Stimulated activated CD8-positive, alpha-beta memory T cell treated with anti-CD3 and anti-CD28 coated beads, Interleukin-7, amount 100 ng/mL, for 4 hours (primary cell): ENCODE data around the gene KLC1.

Source experiments
- DNase-seq, 2 donors: peaks; one replicate each; pipeline ENCODE4 v3.0.0-alpha.2; 2020; ENCODE audit warnings: low read depth in 2 of 2

KLC1 gene

DNA sequence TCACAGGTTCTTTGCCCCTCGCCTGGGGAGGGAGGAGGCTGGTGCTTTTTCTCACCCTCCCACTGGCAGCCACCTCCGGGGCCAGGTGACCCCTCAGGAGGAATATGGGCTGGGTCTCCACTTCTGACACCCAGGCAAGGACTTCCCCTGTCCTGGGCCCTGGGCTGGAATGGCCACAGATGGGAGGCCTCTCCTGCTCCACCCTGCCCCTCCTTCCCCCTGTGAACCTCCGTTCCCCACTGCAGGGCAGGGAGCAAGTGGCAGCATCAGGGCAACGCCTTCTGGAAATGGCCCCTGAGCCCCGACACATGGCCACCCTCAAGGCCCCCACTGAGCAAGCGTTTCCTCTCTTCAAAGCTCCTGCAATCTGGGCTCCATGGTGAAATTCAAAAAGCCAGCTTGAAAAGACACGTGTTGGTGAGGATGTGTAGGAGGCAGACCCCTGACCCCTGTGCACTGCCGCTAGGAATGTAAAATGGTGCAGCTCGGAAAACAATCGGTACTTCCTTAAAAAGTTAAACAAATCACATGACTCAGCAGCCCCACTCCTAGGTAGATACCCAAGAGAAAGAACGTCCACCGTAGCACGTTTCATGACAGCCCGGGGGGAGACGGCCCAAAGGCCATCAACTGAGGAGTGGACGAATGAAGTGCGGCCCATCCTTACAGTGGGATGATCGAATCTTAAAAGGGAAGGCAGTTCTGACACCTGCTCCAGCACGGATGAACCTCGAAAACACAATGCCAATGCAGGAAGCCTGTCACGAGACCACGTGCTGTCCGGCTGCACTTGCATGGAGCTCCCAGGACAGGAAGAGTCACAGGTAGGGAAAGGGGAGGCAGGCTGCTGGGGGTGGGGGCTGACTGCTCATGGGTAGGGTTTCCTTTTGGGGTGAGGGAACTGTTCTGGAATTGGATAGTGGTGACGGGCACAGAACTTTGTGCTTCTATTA lies 74.7 kb downstream of the KLC1 start:
- no peak for DNase-seq

DNA sequence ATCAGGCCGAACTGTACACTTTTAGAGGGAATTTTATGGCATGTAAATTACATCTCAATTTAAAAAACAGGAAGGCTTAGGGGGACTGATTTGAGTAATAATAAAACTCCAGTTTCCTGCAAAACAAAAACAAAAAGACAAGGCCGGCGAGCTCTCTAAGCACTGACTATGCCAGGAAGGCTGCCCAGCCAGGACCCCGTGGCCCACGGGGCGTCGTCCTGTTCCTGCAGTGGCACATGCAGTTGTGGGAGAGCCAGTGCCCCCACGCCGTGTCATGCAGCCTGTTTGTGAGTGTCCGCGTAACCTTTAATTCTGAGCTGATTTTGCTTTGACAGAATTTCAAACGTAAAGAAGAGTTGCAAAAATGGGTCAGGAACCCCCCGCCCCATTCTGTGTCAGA lies 75.7 kb downstream of the KLC1 start:
- no peak for DNase-seq

DNA sequence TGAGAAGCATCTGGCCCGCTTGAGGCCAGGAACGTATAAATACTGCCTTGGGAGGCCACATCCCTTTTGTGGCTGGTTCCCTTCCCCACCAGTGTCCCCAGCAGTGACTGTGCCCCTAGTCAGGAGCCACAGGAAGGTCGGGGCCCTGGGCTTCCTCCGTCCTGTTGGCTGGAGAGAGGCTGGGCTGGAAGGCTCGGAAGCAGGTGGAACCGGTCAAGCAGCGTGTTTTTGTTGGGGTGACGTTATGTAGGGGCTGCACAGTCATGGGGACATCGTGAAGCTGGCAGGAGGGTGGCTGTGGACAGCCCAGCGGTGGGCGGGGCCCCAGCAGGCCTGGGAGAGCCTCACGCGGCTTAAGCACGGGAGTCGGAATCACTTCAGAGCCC lies 76.1 kb downstream of the KLC1 start:
- DNase-seq, result no peak

DNA sequence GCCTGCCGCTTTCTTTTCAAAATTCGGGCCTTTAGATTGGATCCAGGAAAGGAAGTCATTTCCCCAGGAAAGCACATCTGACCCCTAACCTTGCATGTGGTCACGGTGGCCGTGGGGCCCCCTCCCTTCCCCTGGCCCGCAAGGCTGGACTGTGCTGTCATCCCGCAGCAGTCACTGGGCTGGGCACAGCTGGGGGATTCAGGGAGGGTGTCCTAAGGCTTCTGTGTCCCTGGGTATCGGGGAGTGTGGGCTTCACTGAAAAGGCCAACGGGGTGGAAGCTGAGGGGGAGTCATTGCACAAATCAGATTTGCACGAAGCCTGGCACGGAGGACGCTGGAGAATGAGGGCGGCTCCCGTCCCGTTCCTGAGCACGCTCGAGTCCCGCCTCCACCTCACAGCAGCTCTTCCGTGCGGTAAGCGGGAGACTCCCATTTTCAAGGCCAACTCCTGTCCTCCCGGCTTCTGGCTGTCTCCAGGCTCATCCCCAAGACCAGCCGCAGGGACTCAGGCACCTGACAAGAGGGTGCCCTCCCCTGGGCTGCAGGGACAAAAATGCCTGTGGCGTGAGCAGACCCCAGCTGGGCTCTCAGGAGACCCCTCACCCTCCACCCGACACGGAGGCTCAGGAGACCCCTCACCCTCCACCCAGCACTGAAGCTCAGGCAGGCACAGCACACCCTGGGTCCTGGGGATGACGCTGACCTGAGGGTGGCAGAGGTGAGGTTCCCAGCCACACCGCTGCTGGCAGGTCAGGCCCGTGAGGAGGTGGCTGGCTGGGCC lies 76.7 kb downstream of the KLC1 start:
- no peak for DNase-seq

DNA sequence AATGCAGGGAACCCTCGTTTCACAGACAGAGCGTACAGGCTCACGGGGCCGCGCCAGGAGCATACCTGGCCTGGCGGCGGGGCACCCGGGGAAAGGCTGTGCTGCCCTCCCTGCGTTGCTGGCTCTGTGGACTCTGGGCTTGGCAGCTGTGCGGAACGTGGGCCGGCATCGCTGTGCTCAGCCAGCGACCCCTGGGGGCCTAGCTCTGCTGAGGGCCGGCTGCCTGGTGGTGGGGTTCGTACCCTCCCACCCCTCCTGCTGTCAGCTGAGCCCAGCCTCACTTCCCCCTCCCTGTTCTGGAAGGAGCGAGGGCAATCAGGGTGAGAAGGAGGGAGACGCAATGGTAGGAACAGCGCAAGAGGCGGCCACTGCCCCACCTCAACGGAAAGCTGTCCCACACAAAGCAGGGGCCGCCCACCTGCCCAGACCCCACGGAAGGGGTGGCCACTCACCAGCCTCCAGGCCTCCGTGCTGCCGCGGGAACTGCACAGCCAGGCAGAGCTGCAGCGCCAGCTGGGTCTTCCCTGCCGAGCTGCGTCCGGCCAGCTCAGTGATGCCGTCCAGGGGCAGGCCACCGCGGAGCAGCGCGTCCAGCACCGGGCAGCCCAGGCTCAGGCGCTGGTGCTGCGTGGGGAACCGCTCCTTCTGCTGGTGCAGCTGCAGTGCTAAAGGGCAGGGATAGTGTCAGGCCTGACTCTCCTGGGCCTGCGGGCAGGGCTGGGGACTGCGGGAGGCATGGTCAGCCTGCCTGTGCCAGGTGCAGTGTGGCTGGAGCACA lies 77.7 kb downstream of the KLC1 start:
- no peak for DNase-seq

DNA sequence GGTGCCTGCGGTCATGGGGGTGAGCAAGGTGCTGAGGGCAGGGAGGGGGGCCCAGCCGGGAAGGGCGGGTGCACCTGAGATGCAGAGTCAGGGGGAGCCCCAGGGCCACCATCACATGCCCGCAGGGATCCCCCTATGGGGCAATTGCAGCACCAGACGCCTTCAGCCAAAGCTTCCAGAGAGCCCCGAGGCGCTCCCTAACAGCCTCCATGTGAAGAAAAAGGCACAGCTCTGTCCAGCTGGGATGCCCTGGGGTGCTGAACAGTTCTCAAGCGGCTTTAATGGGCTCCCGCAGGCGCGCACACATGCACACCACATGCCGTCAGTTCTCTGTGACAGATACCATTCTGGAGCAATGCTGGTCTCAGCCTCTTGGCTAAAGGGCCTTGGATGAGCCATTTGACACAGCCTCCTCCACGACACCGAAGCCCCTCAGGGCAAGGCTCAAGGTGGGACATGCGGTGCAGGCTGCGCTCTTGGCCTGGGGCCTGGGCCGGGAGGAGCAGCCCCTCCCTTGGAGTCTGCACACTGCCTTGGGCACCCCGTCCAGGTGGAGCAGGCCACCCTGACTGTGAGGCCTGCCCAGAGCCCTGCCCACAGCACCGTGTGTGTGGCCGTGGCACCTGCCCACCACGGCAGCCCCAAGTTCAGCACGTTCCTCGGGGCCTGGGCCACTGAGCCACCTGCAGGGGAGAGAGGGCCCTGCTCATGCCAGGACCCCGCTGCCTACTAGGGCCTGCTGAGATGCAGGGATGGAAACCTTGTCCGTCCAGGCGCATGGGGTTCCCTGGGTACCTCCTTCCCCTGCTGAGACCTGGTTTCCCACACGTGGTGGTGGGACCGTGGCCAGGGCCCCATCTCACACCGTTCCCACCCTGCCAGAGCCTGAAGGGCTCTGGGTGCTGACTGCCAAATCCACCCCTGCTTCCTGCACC lies 78.6 kb downstream of the KLC1 start:
- DNase-seq, result no peak

DNA sequence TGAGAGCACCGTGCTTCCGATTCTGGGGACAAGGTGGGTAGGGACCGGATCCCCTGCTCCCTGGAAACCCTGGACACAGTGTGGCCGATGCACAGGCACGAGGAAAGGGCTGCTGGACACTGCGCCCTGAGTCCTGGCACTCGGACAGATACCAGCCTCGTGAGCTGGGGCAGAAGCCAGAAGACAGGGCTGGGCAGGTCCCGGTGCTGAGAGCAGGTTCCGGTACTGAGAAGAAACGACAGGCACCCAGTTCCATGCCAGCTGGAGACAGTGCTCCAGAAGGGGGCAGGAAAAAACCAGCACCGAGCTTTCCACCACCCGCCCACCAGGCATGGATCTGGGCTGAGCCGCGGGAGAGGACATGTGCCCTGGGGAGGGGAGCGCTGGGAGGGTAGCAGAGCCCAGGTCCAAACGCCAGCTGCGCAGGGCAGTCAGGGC lies 79.8 kb downstream of the KLC1 start:
- no peak for DNase-seq

DNA sequence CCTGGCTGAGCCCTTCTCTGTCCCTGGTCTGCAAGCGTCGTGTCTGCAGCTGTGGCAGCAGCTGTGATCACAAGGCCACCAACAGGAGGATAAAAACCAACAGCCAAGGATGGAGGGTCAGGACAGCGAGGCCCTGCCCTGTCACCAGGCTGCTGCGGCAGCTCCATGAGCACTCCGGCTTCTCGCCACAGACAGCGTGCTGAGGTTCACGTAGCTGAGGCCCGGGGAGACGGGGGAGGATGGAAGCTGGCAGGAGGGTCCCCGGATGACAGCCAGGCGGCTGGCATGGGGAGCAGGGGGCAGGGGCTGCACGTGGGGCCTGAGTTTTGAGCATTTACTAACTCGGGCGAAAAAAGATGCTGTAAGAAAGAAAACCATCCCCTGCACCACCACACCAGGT lies 80.8 kb downstream of the KLC1 start:
- DNase-seq, result no peak

DNA sequence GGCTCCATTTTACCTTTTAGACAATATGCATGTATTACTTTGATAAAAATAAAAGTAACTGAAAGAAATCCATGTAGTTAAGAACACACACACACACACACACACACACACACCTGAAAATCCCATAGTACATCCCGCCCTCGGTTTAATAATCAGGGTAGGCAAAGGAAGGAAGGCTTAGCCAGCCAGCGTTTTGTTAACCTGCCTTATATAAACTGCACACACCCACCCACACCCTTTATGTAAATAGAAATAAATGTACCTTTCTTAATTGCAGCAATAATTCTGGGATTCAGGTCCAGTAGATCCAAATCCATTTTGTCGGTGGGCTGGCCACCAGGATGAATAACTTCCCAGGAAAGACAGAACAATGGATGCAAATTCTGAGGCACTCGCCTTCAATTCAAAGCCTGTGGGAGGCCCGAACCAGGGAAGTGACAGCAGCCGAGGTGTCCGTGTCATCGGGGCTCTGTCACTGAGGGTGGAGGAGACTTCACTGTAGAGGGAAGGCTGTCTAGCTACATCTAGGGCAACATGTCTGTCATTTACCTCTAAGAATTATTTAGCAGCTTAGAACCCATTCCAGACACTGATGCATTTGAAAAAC lies 81.9 kb downstream of the KLC1 start:
- no peak for DNase-seq

DNA sequence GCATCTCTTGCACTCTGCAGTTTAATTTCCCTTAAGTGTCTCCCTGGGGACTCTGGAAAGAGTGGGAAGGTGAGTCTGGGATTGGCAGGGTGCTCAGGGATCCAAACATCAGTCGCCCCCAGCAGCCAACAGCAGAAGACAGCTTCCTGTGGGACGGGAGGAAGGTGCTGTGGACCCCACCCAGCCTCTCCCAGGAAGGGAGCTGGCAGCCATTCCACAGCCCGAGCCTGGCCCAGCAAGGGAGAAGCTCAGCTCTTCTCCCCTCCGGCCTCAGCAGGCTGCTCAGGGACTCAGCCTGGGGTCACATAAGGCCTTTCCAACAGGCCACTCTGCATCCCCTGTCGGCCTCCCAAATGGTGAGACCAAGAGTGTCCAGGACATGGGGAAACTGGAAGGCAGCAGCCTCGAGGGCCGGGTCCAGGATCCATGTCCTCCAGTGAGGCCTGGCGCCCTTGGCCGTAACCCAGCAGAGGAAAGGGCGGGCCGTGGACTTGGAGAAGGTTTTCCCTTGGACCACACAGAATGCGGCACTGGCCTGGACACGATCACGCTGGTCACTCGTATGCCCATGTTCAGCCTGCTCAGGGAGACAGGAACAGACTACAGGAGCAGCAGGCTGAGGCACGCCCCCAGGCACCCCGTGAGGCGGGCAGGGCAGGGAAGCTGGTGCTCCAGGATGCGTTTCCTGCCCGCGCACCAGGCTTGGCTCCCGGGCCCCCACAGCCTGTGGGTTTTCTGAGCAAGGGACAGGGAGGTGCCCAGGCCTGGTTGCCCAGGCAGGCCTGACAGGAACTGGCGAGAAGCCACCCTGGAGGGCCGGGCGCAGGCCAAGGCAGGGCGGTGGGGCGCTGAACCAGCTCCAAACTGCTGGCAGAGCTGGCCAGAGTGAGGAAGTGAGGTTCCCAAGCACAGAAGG lies 82.8 kb downstream of the KLC1 start:
- DNase-seq, result no peak

DNA sequence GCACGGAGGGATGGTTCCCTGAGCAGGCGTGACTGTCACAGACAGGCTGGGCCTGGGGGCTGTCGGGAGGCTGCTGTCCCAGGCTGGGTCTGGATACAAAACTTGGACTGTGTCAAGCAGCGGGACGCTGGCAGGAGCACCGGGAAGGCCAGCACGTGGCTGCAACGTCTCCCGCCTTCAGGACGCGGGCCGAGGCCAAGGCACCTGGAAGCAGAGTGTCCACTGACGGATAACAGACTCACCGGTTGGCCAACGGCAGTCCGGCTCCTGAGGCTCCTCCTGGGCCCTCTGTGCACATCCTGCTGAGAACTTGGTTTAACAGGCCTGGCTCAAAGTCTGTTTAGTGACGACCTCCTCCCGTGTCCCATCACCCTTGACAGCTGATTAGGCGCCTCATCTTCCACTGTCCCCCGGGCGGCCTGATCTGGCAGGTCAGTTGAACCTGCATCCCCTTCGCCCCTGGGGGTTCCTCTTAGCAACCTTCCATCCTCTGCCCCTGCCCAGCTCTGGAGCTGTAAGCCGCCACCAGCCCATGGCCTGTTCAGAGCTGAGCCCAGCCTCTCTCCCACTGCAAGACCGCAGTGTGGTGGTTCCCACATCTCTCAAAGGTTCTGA lies 83.7 kb downstream of the KLC1 start:
- DNase-seq, result no peak

DNA sequence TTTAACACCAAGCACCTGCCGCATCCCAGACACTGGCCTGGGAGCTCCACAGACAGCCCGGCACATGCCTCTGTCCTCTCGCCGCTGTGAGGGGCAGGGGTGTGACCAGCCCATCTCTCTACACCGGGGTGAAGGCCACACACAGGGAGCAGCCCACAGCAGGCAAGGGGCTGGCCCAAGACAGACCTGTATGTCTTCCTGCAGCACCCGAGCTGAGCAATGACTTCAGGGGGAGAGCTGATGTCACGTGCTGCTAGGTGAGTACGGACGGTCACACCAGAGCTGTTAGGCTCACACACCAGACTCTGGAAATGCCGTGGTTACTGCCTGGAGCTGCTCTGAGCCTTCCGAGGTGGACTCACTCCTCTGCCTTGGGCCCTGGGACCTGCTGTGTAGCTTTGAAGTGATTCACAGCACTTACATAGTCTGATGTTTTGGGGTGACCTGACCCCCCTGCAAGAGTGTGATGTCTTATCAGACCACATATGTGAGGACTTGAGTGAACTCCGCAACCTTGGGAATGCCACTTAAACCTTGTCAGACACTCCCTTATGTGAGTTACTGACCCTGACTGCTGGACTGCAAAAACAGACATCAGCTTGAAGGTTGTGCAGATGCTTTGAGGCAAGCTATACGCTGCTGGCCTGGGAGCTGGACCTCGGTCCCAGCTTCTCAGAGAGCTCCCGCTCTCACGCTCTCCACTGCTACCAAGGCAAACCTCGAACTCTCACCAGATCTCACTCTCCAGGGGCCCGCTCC lies 84.5 kb downstream of the KLC1 start:
- DNase-seq, result no peak

DNA sequence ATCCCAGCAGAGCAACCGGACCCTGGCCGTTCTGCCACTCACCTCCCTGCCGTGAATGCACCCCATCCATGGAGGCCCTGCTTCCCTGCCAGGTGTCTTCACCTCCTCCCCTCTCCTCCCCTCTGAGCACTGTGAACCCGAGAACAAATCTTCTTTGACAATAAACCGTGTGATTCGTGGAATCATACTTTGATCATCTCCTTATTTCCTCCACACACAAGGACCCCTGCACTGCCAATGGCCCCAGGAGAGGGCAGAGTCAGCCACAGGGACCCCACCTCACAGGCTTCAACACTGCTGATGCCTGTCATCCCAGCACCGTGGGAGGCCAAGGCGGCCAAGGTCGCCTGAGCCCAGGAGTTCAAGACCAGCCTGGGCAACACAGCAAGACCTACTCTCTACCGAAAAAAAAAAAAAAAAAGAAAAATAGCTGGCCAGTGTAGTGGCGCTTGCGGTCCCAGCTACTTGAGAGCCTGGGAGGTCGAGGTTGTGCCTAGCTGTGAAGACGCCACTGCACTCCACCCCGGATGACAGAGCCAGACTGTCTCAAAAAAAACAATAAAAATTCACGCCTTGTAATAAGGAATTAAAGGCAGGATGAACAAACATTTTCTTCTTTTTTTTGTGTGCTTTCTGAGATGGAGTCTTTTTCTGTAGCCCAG lies 85.2 kb downstream of the KLC1 start:
- DNase-seq, result no peak

DNA sequence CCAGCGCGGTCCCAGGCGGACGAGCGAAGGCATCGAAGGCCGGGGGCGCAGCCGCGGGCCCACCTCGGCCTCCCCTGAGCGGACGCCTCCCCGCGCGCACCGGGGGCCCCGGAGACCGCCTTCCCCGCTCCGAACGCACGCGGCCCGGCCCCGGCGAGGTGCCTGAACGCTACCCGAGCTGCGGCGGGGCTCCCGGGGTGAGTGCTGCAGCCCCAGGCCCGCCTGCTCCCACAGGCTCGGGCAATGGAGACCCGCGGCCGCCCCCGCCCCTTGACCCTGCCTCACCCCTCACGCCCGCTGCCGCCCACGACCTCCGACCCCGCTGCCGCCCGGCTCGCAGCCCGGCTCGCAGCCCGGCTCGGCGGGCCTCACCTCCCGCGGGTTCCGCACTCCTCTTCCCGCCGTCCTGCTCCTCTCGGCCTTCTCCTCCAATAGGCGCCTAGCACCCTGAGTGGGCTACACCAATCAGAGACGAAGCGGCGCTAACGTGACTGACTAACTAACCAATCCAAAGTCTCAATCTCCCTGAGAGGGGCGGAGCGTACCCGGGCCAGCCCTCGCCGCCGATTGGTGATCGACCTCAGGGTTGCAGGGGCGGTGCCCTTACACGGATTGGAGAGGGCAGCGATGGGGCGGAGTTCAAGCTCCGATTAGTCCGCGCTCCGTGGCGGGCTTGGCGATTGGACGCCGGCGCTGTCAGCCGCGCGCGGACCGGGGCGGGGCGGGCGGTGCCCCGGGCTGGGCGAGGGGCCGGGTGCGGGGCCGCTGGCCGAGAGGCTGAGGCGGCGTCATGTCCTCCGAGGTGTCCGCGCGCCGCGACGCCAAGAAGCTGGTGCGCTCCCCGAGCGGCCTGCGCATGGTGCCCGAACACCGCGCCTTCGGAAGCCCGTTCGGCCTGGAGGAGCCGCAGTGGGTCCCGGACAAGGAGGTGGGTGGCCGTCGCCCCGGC lies 86.3 kb downstream of the KLC1 start, which contains the start of the genes XRCC3 and ZFYVE21:
Gene XRCC3 (minus strand): TSS at position 400 of the 949 bp plus-strand sequence. CDS start 4,364 bp downstream, outside the sequence.
Gene ZFYVE21 (plus strand): TSS at position 759 of the 949 bp plus-strand sequence. CDS start 32 bp downstream, at position 791.
- peak; percentile 99 to 100 for DNase-seq

DNA sequence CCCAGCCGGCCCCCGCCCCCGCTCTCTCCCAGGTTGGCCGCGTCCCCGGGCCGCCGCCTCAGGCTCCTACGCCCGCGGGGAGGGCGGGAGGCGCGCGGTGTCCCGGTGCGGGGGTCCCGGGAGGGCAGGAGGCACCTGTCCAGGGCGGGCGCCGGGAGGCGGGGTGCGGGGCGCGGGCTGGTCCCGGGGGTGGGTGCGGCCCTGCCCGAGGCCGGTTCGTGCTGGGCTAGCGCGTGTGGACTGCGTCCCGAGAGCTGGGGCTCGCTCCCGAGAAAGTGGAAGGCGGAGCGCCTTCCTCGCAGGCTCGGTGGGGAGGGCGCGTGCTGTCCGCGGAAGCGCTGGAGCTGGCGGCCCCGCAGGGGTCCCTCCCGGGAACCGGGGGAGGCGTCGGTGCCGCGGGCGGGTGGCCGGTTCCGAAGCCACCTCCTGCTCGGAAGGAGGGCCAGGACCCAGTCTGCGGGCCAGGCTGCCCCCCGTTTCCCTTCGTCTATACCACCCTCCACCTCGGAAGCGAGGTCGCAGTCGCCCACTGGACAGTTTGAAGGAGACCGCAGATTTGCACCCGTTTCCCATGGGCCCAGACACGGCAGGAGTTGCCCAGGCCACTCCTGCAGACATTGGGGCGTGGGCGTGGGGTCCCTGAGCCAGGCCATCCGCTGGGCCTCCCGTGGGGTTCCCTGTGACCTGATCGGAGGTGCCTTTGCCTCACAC lies 87.2 kb downstream of the KLC1 start:
- peak in 1 of 2 donors; percentile 20 for DNase-seq
